NB4 (cell line): ENCODE results near the gene SYNDIG1.

Experiments used
- DNase-seq: peaks from one replicate; pipeline ENCODE4 v3.0.0; 2010; ENCODE audit warnings: low read depth
- H3K4me3 ChIP-seq: one replicate; pipeline ENCODE4 v1.5.1; 2011; ENCODE audit warnings: mild to moderate bottlenecking, low read depth, low read length, moderate library complexity
- MYC ChIP-seq: IDR thresholded peaks from 2 replicates; pipeline ENCODE4 v1.6.1; 2011; ENCODE audit warnings: low read depth, low read length
- POLR2A ChIP-seq: IDR thresholded peaks from 2 replicates; pipeline ENCODE4 v1.6.1; 2011; ENCODE audit warnings: mild to moderate bottlenecking; ENCODE audit not compliant: insufficient read length; ENCODE audit errors: extremely low read depth
- TF ChIP-seq, protein P1 (sequence below): IDR thresholded peaks from one replicate; pipeline ENCODE4 v1.5.1; 2012; ENCODE audit warnings: low read depth, low read length
- TF ChIP-seq, protein P2 (sequence below): IDR thresholded peaks from 2 replicates; pipeline ENCODE4 v1.6.1; 2011; ENCODE audit warnings: low read depth, low read length

The SYNDIG1 gene

DNA sequence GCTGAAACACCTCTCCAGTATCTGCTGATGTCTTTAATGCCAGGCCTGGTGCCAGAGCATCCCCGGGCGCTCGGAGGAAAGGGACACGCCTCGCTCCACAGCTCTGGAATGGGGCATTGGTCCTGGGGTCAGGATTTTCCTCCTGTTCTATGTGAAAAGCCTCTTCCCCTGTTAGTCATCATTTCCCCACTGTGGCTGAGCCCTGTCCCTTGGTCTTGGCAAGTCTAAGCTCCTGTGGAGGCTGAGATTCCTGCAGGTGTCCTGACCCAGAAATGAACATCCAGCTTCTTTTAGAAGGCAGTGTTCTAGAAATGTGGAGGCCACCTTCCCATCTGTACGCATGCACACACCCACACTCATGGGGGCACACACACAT lies 19.4 kb downstream of the SYNDIG1 start:
- H3K4me3 ChIP-seq: no peak overlapping the region
- DNase-seq: no peak
- TF ChIP-seq, protein P1, sequence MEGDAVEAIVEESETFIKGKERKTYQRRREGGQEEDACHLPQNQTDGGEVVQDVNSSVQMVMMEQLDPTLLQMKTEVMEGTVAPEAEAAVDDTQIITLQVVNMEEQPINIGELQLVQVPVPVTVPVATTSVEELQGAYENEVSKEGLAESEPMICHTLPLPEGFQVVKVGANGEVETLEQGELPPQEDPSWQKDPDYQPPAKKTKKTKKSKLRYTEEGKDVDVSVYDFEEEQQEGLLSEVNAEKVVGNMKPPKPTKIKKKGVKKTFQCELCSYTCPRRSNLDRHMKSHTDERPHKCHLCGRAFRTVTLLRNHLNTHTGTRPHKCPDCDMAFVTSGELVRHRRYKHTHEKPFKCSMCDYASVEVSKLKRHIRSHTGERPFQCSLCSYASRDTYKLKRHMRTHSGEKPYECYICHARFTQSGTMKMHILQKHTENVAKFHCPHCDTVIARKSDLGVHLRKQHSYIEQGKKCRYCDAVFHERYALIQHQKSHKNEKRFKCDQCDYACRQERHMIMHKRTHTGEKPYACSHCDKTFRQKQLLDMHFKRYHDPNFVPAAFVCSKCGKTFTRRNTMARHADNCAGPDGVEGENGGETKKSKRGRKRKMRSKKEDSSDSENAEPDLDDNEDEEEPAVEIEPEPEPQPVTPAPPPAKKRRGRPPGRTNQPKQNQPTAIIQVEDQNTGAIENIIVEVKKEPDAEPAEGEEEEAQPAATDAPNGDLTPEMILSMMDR: no peak
- TF ChIP-seq MYC: no peak
- TF ChIP-seq POLR2A: no peak
- TF ChIP-seq, protein P2, sequence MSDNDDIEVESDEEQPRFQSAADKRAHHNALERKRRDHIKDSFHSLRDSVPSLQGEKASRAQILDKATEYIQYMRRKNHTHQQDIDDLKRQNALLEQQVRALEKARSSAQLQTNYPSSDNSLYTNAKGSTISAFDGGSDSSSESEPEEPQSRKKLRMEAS: no peak

DNA sequence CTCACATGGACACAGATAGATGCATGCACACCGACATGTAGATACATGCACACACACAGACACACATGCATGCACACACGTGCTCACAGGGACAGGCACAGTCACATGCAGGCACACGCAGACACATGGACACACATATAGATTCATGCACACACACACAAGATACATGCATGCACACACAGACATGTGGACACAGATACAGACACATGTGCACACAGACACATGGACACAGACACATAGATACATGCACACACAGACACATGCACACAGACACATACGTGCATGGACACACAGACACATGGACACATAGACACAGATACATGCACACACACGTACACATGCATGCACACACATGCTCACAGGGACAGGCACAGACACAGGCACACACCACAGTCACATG lies 19.8 kb downstream of the SYNDIG1 start:
- DNase-seq: no peak
- H3K4me3 ChIP-seq: no peak overlapping the region
- no peak for TF ChIP-seq MYC
- TF ChIP-seq, protein P2: peak; percentile 31; the same call in 1 of the 2 replicates
- no peak for TF ChIP-seq POLR2A

DNA sequence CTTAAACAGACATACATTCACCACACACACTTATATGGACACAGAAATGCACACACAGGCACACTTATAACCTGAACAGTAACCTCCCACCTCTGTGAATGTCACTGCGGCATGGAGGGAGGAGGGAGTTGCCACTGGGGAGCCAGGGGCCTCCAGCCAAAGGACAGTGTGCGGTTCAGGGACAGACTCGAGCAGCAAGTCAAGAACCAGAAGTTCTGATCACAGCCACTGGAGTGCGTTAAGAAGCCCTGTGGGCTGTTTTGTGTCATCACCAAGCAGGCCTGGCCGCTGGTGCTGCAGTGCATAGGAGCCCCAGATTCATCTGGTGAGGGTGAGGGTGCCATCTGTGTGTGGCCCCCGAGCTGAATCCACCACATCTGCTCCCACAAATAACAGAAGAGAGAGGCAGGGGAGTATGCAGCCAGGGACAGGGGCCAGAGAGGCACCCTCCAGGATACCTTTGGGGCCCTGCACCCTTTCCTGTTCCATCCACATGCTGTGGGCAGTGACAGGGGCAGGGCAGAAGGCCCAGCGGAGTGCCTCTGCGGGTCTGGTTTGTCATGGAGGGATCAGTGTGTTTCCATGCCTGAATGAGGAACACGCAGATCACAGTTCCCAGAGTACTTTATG lies 20.3 kb downstream of the SYNDIG1 start:
- DNase-seq: no peak
- TF ChIP-seq MYC: no peak
- TF ChIP-seq, protein P2: no peak
- TF ChIP-seq POLR2A: no peak
- TF ChIP-seq, protein P1: no peak

DNA sequence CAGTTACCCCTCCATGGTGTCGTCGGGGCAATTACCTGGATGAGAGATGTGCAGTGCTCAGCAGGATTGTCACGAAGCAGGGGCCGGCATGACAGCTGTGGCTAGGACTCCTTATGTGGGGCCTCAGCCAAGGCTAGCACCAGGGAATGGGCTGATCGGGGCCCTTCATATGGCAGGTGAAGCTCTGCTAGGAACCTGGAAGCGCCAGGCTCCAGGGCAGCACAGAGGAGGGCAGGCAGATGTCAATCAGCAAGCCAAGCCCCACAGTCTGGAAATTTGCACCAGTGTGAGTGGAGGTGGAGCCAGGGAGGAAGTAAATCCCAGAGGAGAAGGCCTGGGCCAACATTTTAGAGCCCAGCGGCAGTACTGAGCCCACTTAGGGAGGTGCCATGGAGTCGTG lies 21.2 kb downstream of the SYNDIG1 start:
- no peak for DNase-seq
- TF ChIP-seq POLR2A (no peak), MYC (no peak)
- TF ChIP-seq, protein P2: no peak
- TF ChIP-seq, protein P1: no peak
- H3K4me3 ChIP-seq: no peak overlapping the region

More for the DNA sequence above, 20.3 kb downstream of the SYNDIG1 start:
- no peak overlapping the region for H3K4me3 ChIP-seq

DNA sequence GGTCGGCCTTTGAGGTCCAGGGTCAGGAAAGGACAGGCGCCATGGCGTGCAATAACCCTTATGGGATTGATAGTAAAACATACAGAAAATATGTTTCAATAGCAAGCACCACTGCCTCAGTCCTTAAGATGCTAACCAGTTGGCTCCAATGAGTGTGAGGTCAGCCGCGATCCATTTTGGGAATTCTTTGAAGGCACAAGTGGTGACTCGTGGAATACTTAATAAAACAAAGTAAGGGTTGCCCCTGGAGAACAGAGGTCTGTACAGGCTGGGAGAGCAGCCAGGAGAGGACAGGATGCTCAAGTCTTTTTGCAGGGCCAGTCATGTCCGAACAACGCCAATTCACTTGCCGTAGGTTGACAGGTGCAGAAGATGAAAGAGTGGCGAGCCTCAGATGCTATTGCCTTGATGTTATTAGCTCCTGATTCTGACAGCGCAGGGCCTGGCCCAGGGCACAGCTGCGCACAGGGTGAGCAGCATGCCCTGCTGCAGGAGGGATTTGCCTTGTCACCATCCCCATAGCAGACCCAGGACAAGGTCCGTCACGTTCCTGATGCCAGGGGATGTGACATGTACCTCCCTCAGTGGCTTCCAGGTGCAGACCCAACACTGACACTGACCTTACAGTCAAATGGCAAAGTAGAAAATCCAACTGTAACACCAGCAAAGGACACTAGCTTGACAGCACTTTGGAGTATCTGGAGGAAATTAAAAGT lies 21.8 kb downstream of the SYNDIG1 start:
- no peak overlapping the region for H3K4me3 ChIP-seq
- TF ChIP-seq, protein P1: no peak
- DNase-seq: no peak

DNA sequence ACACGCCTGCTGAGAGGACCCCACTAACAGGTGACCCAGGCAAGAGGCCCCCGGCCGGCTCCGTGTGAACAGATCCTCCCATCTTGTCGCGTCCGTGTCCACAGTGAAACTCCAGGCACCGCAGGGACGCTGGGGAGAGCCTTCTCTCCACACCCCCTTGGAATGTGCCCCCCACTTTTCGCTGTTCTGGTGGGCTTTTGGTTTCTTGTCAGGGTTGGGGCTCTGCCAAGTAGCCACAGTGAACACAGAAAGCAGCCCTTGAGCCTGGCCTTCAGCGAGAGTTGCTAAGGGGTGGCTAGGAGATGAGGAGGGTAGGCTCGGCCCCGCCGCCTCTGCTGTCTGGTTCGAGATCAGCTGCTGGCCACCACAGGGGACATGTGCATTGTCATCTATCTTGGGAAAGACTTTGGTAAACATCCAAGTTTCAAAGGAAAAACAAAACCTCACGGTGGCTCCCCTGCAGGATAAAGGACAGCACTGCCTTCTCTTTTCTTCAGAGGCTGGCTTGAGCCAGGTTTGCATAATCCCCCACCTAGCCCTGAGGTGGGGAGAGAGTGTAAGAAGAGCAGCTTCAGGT lies 22.7 kb downstream of the SYNDIG1 start:
- no peak for DNase-seq
- no peak overlapping the region for H3K4me3 ChIP-seq
- TF ChIP-seq, protein P2: no peak
- TF ChIP-seq POLR2A: no peak
- TF ChIP-seq MYC: no peak
- TF ChIP-seq, protein P1: no peak
